Activated CD8-positive, alpha-beta T cell treated with anti-CD3 and anti-CD28 coated beads for 36 hours (primary cell): Measurements from ENCODE around the gene ST6GALNAC5. TPM values are rescaled to one million over a fixed set of nuclear protein-coding genes. Genes with fewer than 3 reads are reported as not detected.
"Not testable (repeated sequence)": the region's sequence is repeated elsewhere in the genome, so short reads cannot be mapped to it uniquely, and the experiment has no call there.

Experiments used
- ATAC-seq: fragments of 200-7000 bp; cut with Tn5 transposase; one replicate; pipeline ENCODE4 v1.10.0; 2021; ENCODE audit warnings: mild to moderate bottlenecking, moderate library complexity
- CTCF ChIA-PET: fragments of 350-600 bp; sonication (Branson Sonifier 250); formaldehyde crosslinking; loops from one replicate; lab custom pipeline; 2021; ENCODE audit warnings: antibody characterized with exemption; lab: Charles Lee
- POLR2A ChIA-PET: fragments of 350-600 bp; sonication (Branson Sonifier 250); formaldehyde crosslinking; loops from one replicate; lab custom pipeline; 2021; ENCODE audit warnings: antibody characterized with exemption; lab: Charles Lee
- DNase-seq: peaks from one replicate; pipeline ENCODE4 v3.0.0-alpha.2; 2020
- H3K27ac Mint-ChIP-seq: one replicate; pipeline ENCODE4 v1.8.0; 2021; ENCODE audit warnings: mild to moderate bottlenecking, mixed read lengths
- H3K27me3 Mint-ChIP-seq: one replicate; pipeline ENCODE4 v1.8.0; 2021; ENCODE audit warnings: mixed read lengths
- H3K36me3 Mint-ChIP-seq: one replicate; pipeline ENCODE4 v1.8.0; 2021; ENCODE audit warnings: low read depth, mixed read lengths
- H3K4me1 Mint-ChIP-seq: one replicate; pipeline ENCODE4 v1.8.0; 2021; ENCODE audit warnings: low read depth, mixed read lengths
- H3K4me3 Mint-ChIP-seq: one replicate; pipeline ENCODE4 v1.8.0; 2021; ENCODE audit warnings: mild to moderate bottlenecking, moderate library complexity, mixed read lengths
- H3K9me3 Mint-ChIP-seq: one replicate; pipeline ENCODE4 v1.8.0; 2021; ENCODE audit warnings: mixed read lengths
- intact Hi-C: fragments of 100-400 bp; cut with micrococcal nuclease; formaldehyde crosslinking; loops from one replicate; pipeline ENCODE4 v1.10.0; 2022
- total RNA-seq, 2 experiments: library from RNA; stranded (reverse); gene quantifications; one replicate each; pipeline ENCODE4 v1.2.3, GENCODE V29; 2021
- TF ChIP-seq, protein P1 (sequence below): fragments of 200-600 bp; IDR thresholded peaks from one replicate; pipeline ENCODE4 v1.8.0; 2022; ENCODE audit warnings: antibody characterized with exemption, mild to moderate bottlenecking

ST6GALNAC5 gene
- total RNA-seq, result not detected

DNA sequence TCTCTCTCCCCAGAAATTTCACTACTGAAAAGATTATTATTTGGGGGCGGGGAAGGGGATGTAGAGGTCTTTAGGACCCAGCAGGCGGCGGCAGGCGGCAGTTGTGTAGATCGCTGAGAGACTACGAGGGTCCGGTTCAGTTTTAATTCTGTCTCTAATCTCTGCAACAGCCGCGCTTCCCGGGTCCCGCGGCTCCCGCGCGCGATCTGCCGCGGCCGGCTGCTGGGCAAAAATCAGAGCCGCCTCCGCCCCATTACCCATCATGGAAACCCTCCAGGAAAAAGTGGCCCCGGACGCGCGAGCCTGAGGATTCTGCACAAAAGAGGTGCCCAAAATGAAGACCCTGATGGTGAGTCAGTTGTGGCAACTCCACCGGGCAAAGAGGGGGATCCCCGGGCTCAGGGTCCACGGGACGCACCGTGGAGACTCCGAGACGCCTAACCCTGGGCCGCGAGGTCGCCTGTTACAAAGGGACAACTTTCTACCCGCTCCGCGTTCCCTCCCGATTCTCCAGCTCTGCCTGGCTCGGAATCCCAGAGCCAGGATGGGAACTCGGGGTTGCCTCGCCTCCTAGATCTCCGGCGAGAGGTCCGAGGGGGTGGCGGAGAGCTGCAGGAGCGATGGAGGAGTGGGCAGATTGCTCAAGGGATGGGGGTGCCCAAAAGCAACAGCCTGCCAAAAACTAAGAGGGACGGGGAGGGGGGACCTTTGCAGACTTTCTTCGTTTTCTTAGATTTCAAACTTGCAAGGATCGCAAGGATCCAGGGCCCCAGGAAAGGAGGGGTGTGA, at the start of gene ST6GALNAC5:
ST6GALNAC5 (plus strand) TSS at position 139 of the 789 bp plus-strand sequence.
- TF ChIP-seq, protein P1, sequence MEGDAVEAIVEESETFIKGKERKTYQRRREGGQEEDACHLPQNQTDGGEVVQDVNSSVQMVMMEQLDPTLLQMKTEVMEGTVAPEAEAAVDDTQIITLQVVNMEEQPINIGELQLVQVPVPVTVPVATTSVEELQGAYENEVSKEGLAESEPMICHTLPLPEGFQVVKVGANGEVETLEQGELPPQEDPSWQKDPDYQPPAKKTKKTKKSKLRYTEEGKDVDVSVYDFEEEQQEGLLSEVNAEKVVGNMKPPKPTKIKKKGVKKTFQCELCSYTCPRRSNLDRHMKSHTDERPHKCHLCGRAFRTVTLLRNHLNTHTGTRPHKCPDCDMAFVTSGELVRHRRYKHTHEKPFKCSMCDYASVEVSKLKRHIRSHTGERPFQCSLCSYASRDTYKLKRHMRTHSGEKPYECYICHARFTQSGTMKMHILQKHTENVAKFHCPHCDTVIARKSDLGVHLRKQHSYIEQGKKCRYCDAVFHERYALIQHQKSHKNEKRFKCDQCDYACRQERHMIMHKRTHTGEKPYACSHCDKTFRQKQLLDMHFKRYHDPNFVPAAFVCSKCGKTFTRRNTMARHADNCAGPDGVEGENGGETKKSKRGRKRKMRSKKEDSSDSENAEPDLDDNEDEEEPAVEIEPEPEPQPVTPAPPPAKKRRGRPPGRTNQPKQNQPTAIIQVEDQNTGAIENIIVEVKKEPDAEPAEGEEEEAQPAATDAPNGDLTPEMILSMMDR, result no peak
- ATAC-seq (no peak), DNase-seq (peak; percentile 8)
- Mint-ChIP-seq H3K4me1 (peaks cover 10% of the 10 kb centered on the region), H3K36me3 (no peaks in the 10 kb centered on the region), H3K27me3 (peaks cover 55% of the 10 kb centered on the region), H3K9me3 (no peaks in the 10 kb centered on the region), H3K27ac (no peak within 1 kb of the TSS), H3K4me3 (peak within 1 kb of the TSS; percentile 55)
- CTCF ChIA-PET, result no interaction called here
- intact Hi-C loops, result no loop called here
- POLR2A ChIA-PET, result no interaction called here

DNA sequence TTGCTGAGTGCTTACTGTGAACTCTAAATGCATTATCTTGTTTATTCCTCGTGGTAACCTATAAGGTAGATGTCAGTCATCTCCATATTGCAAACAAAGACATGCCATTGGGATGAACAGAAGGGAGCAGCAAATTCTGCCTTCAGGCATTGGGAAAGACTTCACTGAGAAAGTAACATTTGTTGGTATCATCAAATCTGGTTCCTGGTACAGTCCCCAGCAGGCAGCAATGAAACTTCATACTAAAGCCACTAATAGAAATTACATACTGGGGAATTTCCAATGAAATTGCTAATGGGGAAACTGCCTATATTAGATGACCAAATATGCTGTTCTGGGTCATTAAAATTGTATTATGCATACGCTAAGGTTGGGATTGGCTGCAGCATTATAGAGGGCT, 47.3 kb upstream of the ST6GALNAC5 start:
- no peak for ATAC-seq
- CTCF ChIA-PET, result no interaction called here
- TF ChIP-seq, protein P1, result no peak
- Mint-ChIP-seq H3K4me3 (no peak overlapping the region), H3K4me1 (no peaks in the 10 kb centered on the region), H3K9me3 (no peaks in the 10 kb centered on the region), H3K27me3 (peaks cover 12% of the 10 kb centered on the region), H3K27ac (no peak overlapping the region), H3K36me3 (no peaks in the 10 kb centered on the region)
- no peak for DNase-seq
- POLR2A ChIA-PET, result no interaction called here
- intact Hi-C loops, result no loop called here

DNA sequence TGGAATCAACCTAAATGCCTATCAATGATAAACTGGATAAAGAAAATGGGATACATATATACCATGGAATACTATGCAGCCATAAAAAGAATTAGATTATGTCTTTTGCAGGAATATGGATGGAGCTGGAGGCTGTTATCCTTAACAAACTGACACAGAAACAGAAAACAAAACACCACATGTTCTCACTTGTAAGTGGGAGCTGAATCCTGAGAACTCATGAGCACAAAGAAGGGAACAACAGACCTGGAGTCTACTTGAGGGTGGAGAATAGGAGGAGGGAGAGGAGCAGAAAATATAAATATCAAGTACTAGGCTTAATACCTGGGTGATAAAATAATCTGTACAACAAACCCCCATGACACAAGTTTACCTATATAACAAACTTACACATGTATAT, 44.3 kb upstream of the ST6GALNAC5 start:
- H3K36me3 Mint-ChIP-seq, ATAC-seq, H3K9me3 Mint-ChIP-seq, H3K4me1 Mint-ChIP-seq, H3K4me3 Mint-ChIP-seq, DNase-seq, CTCF ChIA-PET, POLR2A ChIA-PET, intact Hi-C loops, H3K27ac Mint-ChIP-seq: not testable (repeated sequence)
- H3K27me3 Mint-ChIP-seq, result peaks cover 11% of the 10 kb centered on the region

DNA sequence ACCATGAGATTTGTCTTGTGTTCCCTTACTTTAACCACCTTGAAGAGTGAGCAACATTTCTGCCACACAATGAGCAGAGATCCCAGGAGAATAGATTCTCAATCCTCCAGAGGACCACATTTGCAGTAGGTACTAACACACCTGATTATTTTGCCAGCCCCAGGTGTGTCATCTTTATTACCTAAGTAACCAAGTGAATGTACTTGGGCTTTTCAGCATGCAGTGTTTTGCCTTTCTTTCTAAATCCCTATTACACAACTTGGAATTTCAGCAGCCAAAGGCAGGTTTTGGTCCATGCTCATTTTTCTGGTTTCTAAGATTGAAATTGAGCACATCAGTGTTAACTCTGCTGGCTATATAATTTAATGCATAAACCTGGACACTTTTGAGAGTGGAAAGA, 43.2 kb upstream of the ST6GALNAC5 start:
- intact Hi-C loops, result no loop called here
- H3K4me1 Mint-ChIP-seq, result no peaks in the 10 kb centered on the region

DNA sequence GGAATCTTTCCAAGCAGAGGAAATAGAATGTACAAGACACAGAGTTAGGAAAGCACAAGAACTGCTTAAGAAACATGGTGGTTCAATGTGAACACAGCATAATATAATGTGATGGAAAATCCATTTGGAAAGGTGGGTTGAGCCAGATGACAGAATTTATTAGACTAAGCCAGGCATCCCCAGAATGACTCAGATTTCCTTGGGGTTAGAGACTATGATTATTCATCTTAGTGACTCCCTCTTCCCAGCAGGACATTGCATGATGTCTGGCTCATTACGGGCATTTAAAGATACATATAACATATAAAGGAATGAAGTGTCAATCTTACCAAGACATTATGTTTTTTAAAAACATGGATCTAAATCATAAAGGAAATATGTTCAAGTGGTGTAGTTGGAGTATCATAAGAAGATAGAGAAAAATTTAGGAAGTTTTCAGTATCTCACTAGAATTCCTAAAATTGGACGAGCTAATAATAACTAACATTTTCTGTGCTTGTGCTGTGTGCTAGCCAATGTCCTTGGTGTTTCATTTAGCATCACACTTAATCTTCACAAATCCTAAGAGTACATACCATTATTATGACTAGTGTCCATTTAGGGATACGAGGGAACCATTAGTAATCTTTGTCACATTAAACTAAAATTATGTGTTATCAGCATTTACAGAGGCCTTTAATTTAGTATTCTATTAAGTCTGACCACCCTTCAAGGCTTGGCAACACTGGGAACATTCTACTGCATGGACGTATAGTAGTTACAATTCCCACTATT, 41.0 kb upstream of the ST6GALNAC5 start:
- CTCF ChIA-PET, result no interaction called here

More for the DNA sequence above, 43.2 kb upstream of the ST6GALNAC5 start:
- TF ChIP-seq, protein P1, result no peak
- no peaks in the 10 kb centered on the region for H3K36me3 Mint-ChIP-seq
- H3K27ac Mint-ChIP-seq, result no peak overlapping the region
- peaks cover 12% of the 10 kb centered on the region for H3K27me3 Mint-ChIP-seq
- CTCF ChIA-PET, result no interaction called here
- no peak overlapping the region for H3K4me3 Mint-ChIP-seq
- POLR2A ChIA-PET, result no interaction called here
- DNase-seq (no peak), ATAC-seq (no peak)
- H3K9me3 Mint-ChIP-seq, result no peaks in the 10 kb centered on the region

More for the DNA sequence above, 41.0 kb upstream of the ST6GALNAC5 start:
- Mint-ChIP-seq H3K4me1 (peaks cover 8% of the 10 kb centered on the region), H3K9me3 (no peaks in the 10 kb centered on the region), H3K4me3 (no peak overlapping the region), H3K27ac (no peak overlapping the region), H3K36me3 (no peaks in the 10 kb centered on the region), H3K27me3 (peaks cover 14% of the 10 kb centered on the region)
- TF ChIP-seq, protein P1, result no peak
- no peak for ATAC-seq
- intact Hi-C loops, result no loop called here
- no peak for DNase-seq
- POLR2A ChIA-PET, result no interaction called here
